ENCODE results near the gene SLC25A15. TPM values are rescaled to one million over a fixed set of nuclear protein-coding genes. Genes with fewer than 3 reads are reported as not detected.

SLC25A15 gene
- total RNA-seq, 2 donors from 2014 or later = 23.2 to 36.9 TPM

Small RNA genes lying within 50 kb of the gene (microRNA-seq; reads per million reads assigned to microRNA genes)
- not detected for gene MIR621 (ENCODE audit: borderline microRNAs expressed)

Other genes with a start within 250 kb of the SLC25A15 start
- 10 to 100 TPM; 20.1 to 29.7 TPM for gene FOXO1, start 123.0 kb upstream of the SLC25A15 start, total RNA-seq
- gene MRPS31, start 18.4 kb upstream of the SLC25A15 start, total RNA-seq = 10 to 100 TPM; 32.0 to 38.7 TPM
- gene ELF1, start 229.7 kb downstream of the SLC25A15 start, total RNA-seq = 10 to 100 TPM; 36.0 to 44.1 TPM